ENCODE measurements around the gene KLHL42.
A peak's percentile ranks its signal among the peaks of the same experiment; 100 is the strongest.

The KLHL42 gene

DNA sequence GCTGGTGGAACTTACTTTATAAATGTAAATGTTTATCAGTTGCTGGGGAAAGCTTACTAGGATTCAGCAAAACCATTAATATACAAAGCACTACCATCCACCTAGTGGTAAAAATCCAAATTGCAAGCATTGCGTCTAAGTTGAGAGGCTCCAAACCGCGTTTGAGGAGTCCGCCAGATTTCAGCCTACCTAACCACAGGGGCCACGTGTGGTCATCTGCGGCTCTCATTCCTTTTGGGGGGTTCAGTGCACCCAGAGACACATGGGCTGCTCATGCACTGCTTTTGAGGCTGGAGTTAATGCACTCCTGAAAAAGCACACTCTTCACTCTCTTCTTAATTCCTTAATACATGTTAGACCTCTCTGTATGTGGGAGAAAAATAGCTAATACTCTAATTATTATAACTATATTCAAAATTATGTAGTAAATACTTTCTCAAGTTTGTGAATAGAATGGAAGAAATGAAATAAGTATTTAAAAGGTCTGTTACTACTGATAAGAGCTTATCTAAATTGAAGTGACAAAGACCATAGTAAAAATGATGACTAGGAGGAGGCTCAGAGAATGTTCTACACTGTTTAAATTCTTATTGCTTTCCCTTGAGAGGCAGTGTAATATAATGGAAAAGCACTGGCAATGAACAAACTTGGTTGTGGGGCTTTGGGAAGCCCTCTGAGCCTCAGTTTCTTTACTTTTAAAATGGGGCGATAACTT lies 41.4 kb downstream of the KLHL42 start:
- no peak overlapping the region for H3K4me3 ChIP-seq (ENCODE audit: control insufficient read depth, low read depth, low read length)
- DNase-seq (ENCODE audit: low read depth): peak; percentile 38
- TF ChIP-seq, protein P1, sequence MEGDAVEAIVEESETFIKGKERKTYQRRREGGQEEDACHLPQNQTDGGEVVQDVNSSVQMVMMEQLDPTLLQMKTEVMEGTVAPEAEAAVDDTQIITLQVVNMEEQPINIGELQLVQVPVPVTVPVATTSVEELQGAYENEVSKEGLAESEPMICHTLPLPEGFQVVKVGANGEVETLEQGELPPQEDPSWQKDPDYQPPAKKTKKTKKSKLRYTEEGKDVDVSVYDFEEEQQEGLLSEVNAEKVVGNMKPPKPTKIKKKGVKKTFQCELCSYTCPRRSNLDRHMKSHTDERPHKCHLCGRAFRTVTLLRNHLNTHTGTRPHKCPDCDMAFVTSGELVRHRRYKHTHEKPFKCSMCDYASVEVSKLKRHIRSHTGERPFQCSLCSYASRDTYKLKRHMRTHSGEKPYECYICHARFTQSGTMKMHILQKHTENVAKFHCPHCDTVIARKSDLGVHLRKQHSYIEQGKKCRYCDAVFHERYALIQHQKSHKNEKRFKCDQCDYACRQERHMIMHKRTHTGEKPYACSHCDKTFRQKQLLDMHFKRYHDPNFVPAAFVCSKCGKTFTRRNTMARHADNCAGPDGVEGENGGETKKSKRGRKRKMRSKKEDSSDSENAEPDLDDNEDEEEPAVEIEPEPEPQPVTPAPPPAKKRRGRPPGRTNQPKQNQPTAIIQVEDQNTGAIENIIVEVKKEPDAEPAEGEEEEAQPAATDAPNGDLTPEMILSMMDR (IDR thresholded peaks at IDR 0.05; ENCODE audit: control insufficient read depth, insufficient read depth, low read depth, low read length, missing control alignments): peak; percentile 71

DNA sequence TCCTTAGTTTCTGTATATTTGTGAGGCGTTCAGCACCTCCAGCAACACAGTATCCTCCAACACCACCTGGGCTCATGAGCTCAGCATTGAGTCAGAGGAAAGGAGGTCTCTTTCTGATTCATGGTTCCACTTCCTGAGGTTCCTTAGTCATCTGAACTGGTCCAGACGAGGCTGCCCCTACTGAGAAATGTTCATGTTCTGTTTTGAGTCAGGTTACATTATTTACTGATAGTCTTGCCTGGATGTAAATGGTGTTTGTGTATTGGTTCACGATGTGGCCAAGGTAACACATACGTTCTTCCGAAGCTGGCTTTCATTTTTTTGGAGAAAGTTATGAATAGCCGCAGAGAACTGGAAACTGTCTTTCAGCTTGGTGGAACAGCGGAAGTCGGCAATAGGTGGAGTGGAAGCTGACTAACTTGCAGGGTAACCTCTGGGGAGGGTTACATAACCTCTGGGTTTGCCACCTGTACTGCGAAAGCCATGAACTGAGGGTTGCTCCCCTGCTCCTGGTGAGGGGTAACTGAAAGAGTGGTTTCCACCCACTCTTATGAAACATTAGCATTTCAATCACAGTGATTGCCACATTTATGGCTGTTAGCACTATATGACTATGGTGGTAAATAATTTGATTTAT lies 42.2 kb downstream of the KLHL42 start:
- peak; percentile 28 for DNase-seq (ENCODE audit: low read depth)
- TF ChIP-seq, protein P1 (IDR thresholded peaks at IDR 0.05; ENCODE audit: control insufficient read depth, insufficient read depth, low read depth, low read length, missing control alignments): no peak
- no peak overlapping the region for H3K4me3 ChIP-seq (ENCODE audit: control insufficient read depth, low read depth, low read length)

DNA sequence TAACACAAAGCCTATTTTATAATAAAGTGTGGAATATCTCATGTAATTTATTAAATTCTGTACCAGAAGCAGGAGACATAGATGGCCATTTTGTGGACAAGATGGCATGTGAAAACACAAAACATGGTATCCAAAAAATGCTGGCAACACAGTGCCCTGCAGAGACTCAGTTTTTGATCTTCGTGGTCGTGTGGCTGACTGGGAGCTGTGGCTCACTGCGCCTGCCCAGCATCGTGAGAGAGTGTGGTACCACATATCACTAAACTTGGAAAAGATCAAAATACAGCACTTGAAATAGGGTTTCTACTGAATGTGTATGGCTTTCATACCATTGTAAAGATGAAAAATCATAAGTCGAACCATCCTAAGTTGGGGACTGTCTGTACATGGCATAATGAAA lies 43.0 kb downstream of the KLHL42 start:
- H3K4me3 ChIP-seq (ENCODE audit: control insufficient read depth, low read depth, low read length): no peak overlapping the region

DNA sequence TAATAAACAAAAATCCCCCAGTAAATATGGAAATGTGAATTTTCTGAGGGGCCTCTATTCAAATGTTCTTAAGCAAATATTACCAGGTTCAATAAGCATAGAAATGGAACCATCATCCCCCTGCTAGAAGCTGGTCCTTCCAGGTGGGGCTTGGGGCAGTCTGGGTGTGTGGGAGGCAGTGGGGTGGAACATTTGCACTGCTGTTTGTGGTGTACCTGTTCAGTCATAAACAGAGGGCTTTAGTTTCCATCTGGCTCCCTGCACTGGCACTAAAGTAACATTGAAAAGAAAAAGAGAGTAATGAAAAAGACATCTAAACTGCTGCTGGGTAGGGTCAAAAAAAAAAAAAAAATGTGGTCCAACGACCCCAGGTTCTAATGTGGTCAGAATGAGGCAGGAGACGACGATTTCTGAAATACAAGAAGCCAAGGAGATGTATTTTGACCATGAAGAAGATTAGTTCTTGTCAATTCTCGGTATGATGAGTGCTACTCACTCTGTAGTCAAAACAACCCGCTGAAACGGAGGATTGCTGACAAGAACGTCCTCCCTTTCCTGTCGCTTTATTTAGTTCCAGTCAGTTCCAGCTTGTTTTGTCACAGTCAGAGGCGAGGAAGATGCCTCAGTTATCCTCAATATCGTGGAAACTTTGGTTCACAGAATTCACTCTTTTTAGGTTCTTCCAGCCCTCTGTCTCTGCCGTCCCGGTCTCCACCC lies 44.3 kb downstream of the KLHL42 start:
- DNase-seq (ENCODE audit: low read depth): no peak

More for the DNA sequence above, 43.0 kb downstream of the KLHL42 start:
- TF ChIP-seq, protein P1 (IDR thresholded peaks at IDR 0.05; ENCODE audit: control insufficient read depth, insufficient read depth, low read depth, low read length, missing control alignments): no peak
- no peak for DNase-seq (ENCODE audit: low read depth)

DNA sequence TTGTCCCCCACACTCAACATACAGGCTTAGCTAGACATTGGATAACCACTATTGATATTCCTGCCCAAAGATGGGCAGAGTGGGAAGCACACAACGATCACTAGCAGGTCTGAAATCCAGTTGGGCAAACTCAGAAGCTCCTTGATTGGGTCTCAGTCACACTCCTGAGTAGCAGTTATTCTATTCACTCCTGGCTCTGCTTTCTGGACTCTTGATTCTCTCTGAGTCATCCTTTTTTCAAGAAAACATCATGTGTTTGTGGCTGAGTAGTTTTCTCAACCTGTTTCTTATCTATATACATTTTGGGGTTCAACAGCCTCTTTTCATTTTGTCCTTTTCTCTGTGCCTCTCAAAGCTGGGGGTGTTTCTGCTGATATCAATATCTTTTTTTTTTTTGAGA lies 46.0 kb downstream of the KLHL42 start:
- TF ChIP-seq, protein P1 (IDR thresholded peaks at IDR 0.05; ENCODE audit: control insufficient read depth, insufficient read depth, low read depth, low read length, missing control alignments): no peak
- no peak for DNase-seq (ENCODE audit: low read depth)
- H3K4me3 ChIP-seq (ENCODE audit: control insufficient read depth, low read depth, low read length): no peak overlapping the region

More for the DNA sequence above, 44.3 kb downstream of the KLHL42 start:
- H3K4me3 ChIP-seq (ENCODE audit: control insufficient read depth, low read depth, low read length): no peak overlapping the region
- TF ChIP-seq, protein P1 (IDR thresholded peaks at IDR 0.05; ENCODE audit: control insufficient read depth, insufficient read depth, low read depth, low read length, missing control alignments): no peak

DNA sequence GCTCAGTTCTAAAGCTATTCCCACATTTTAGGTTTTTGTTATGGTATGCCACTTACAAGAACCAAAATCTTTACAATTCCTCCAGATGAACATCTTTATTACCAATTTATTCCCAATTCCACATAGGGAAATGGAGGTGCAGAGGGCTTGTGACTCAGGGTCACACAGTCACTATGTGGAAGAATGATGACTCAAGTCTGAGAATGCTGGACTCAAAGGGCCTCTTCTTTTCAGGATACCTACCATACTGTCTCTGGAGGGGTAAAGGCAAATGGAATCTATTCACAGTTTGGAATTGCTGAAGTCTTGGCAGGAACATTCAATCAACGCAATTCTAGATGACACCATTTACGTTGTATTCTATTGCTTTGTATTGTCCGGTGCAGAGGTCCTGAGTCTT lies 48.2 kb downstream of the KLHL42 start:
- DNase-seq (ENCODE audit: low read depth): no peak
- TF ChIP-seq, protein P1 (IDR thresholded peaks at IDR 0.05; ENCODE audit: control insufficient read depth, insufficient read depth, low read depth, low read length, missing control alignments): no peak
- H3K4me3 ChIP-seq (ENCODE audit: control insufficient read depth, low read depth, low read length): no peak overlapping the region
